GM12891 (cell line): ENCODE results near the gene CTSK.
"Not testable (repeated sequence)": the region's sequence is repeated elsewhere in the genome, so short reads cannot be mapped to it uniquely, and the experiment has no call there.

Experiments used
- POLR2A ChIP-seq: IDR thresholded peaks from 2 replicates; pipeline ENCODE4 v1.6.1; 2011; ENCODE audit warnings: low read depth, low read length, control low read depth
- POLR2AphosphoS5 ChIP-seq: IDR thresholded peaks from 2 replicates; pipeline ENCODE4 v1.6.1; 2011; ENCODE audit warnings: low read depth, low read length, control low read depth
- TAF1 ChIP-seq: IDR thresholded peaks from 2 replicates; pipeline ENCODE4 v1.6.1; 2011; ENCODE audit warnings: low read depth, low read length, control low read depth

GRCh38 chr1:150850801-150851362 is 42.8 kb upstream of the CTSK start:
- not testable (repeated sequence) for TF ChIP-seq POLR2AphosphoS5, POLR2A, TAF1
